HFFc6 (cell line): ENCODE results near the gene ERBB2. TPM values are rescaled to one million over a fixed set of nuclear protein-coding genes. Genes with fewer than 3 reads are reported as not detected.
A peak's percentile ranks its signal among the peaks of the same experiment; 100 is the strongest.

ENCODE experiments used
- DNase-seq: peaks from one replicate; pipeline ENCODE4 v3.0.0-alpha.2; 2018
- H3K27ac Mint-ChIP-seq: 2 replicates; pipeline ENCODE4 v1.8.0; 2020; ENCODE audit warnings: mild to moderate bottlenecking, mixed read lengths
- H3K27me3 Mint-ChIP-seq: 2 replicates; pipeline ENCODE4 v1.8.0; 2021; ENCODE audit warnings: mild to moderate bottlenecking, moderate library complexity, mixed read lengths; ENCODE audit not compliant: insufficient read depth
- H3K36me3 Mint-ChIP-seq: 2 replicates; pipeline ENCODE4 v1.8.0; 2021; ENCODE audit warnings: low read depth, mixed read lengths
- H3K4me1 Mint-ChIP-seq: 2 replicates; pipeline ENCODE4 v1.8.0; 2020; ENCODE audit warnings: low read depth, mixed read lengths
- H3K4me3 Mint-ChIP-seq: 2 replicates; pipeline ENCODE4 v1.8.0; 2020; ENCODE audit warnings: mild to moderate bottlenecking, moderate library complexity, mixed read lengths
- H3K9me3 Mint-ChIP-seq: 2 replicates; pipeline ENCODE4 v1.8.0; 2020; ENCODE audit warnings: mild to moderate bottlenecking, mixed read lengths
- CTCF ChIP-seq: fragments of 200-600 bp; sonication (generic); IDR thresholded peaks from 2 replicates; pipeline ENCODE4 v1.5.0; 2021; ENCODE audit warnings: antibody characterized with exemption, mild to moderate bottlenecking
- total RNA-seq, 6 experiments: library from RNA; stranded (reverse); fragmentation: NEBNext Ultra II Directional; extraction: Animal tissue kit (Norgen Biotek cat#: 25700); gene quantifications; 2 replicates in 1 of 6; 3 replicates in 5 of 6; pipeline ENCODE4 v1.2.3, GENCODE V29; 2021

The ERBB2 gene
- total RNA-seq, 6 experiments from 2014 or later = 51.9 to 67.2 (median 61.0) TPM

- Mint-ChIP-seq H3K27me3 (peaks cover 35% of the 10 kb centered on the region), H3K4me3 (no peak overlapping the region), H3K9me3 (no peaks in the 10 kb centered on the region), H3K36me3 (no peaks in the 10 kb centered on the region), H3K4me1 (peaks cover 18% of the 10 kb centered on the region), H3K27ac (no peak overlapping the region)
- no peak for DNase-seq
- no peak for TF ChIP-seq CTCF
Measured at GRCh38 chr17:39666601-39667261, 33.1 kb upstream of the ERBB2 start.

GRCh38 chr17:39667262-39667944 is 32.5 kb upstream of the ERBB2 start:
- H3K27ac Mint-ChIP-seq = no peak overlapping the region
- no peak for DNase-seq
- H3K36me3 Mint-ChIP-seq = no peaks in the 10 kb centered on the region
- H3K4me1 Mint-ChIP-seq = peaks cover 18% of the 10 kb centered on the region
- no peak for TF ChIP-seq CTCF
- H3K9me3 Mint-ChIP-seq = no peaks in the 10 kb centered on the region
- H3K27me3 Mint-ChIP-seq = peaks cover 40% of the 10 kb centered on the region
- no peak overlapping the region for H3K4me3 Mint-ChIP-seq

- peaks cover 18% of the 10 kb centered on the region for H3K4me1 Mint-ChIP-seq
- no peak for DNase-seq
- H3K36me3 Mint-ChIP-seq = no peaks in the 10 kb centered on the region
- peak; percentile 78 for TF ChIP-seq CTCF
- 0 out of 2 replicates have a peak within 1 kb of the TSS, but pooled peaks have one; percentile 9 for H3K4me3 Mint-ChIP-seq
- H3K27me3 Mint-ChIP-seq = peaks cover 47% of the 10 kb centered on the region
- H3K9me3 Mint-ChIP-seq = no peaks in the 10 kb centered on the region
- H3K27ac Mint-ChIP-seq = no peak within 1 kb of the TSS
Measured at GRCh38 chr17:39667945-39668924, 31.6 kb upstream of the ERBB2 start, which contains the start of gene PNMT. TSS of gene PNMT (plus strand) at chr17:39668453. CDS start at chr17:39668476, 23 bp downstream.

- Mint-ChIP-seq H3K4me1 (peaks cover 12% of the 10 kb centered on the region), H3K27me3 (peaks cover 43% of the 10 kb centered on the region), H3K36me3 (no peaks in the 10 kb centered on the region), H3K9me3 (no peaks in the 10 kb centered on the region), H3K4me3 (no peak overlapping the region), H3K27ac (no peak overlapping the region)
- no peak for DNase-seq
- TF ChIP-seq CTCF = no peak
Measured at GRCh38 chr17:39669897-39670735, 29.7 kb upstream of the ERBB2 start.

- no peak for TF ChIP-seq CTCF
- Mint-ChIP-seq H3K4me1 (peaks cover 12% of the 10 kb centered on the region), H3K27me3 (peaks cover 40% of the 10 kb centered on the region), H3K36me3 (no peaks in the 10 kb centered on the region), H3K9me3 (no peaks in the 10 kb centered on the region), H3K27ac (no peak overlapping the region), H3K4me3 (no peak overlapping the region)
- DNase-seq = no peak
Measured at GRCh38 chr17:39670746-39671145, 29.1 kb upstream of the ERBB2 start.
